Lung (tissue), 12 donors: ENCODE data around the gene FBXO31. TPM values are rescaled to one million over a fixed set of nuclear protein-coding genes. Genes with fewer than 3 reads are reported as not detected.
"Not testable (repeated sequence)": the region's sequence is repeated elsewhere in the genome, so short reads cannot be mapped to it uniquely, and the experiment has no call there.

Source experiments
- ATAC-seq: fragments of 200-7000 bp; cut with Tn5 transposase; one replicate; pipeline ENCODE4 v1.9.1; 2020; ENCODE audit warnings: moderate number of reproducible peaks; ENCODE audit not compliant: insufficient read depth, low FRiP score
- DNase-seq, 3 donors: peaks; one replicate each; pipeline ENCODE4 v3.0.0-alpha.2; 2013 to 2017
- H3K27ac ChIP-seq, 2 donors: one replicate each; pipeline ENCODE4 v1.5.1; 2013; ENCODE audit warnings: mild to moderate bottlenecking in 2 of 2, moderate library complexity in 2 of 2, control low read depth in 1 of 2, inconsistent platforms in 1 of 2, low read depth in 1 of 2, low read length in 1 of 2
- H3K27me3 ChIP-seq, 3 donors: one replicate each; pipeline ENCODE4 v1.5.1; 2013; ENCODE audit warnings: low read length in 2 of 3; ENCODE audit not compliant: control insufficient read depth in 3 of 3, insufficient read depth in 3 of 3
- H3K36me3 ChIP-seq, 4 donors: one replicate each; pipeline ENCODE4 v1.5.1; 2013; ENCODE audit warnings: low read length in 4 of 4, mild to moderate bottlenecking in 1 of 4, moderate library complexity in 1 of 4; ENCODE audit not compliant: control insufficient read depth in 4 of 4, insufficient read depth in 4 of 4
- H3K4me1 ChIP-seq, 5 donors: one replicate each; pipeline ENCODE4 v1.5.1; 2013; ENCODE audit warnings: low read length in 5 of 5, mild to moderate bottlenecking in 2 of 5, moderate library complexity in 1 of 5; ENCODE audit not compliant: control insufficient read depth in 5 of 5, insufficient read depth in 5 of 5
- H3K4me3 ChIP-seq: one replicate; pipeline ENCODE4 v1.5.1; 2013; ENCODE audit warnings: mild to moderate bottlenecking, control low read depth, moderate library complexity
- H3K9ac ChIP-seq, 2 donors: one replicate each; pipeline ENCODE4 v1.5.1; 2013; ENCODE audit warnings: low read length in 2 of 2, control low read depth in 1 of 2; ENCODE audit not compliant: insufficient read depth in 1 of 2
- H3K9me3 ChIP-seq, 4 donors: one replicate each; pipeline ENCODE4 v1.5.1; 2013; ENCODE audit warnings: low read length in 3 of 4, mild to moderate bottlenecking in 1 of 4, moderate library complexity in 1 of 4; ENCODE audit not compliant: control insufficient read depth in 4 of 4, insufficient read depth in 3 of 4
- CTCF ChIP-seq: IDR thresholded peaks from 2 replicates; pipeline ENCODE4 v1.5.1; 2012; ENCODE audit warnings: mild to moderate bottlenecking; ENCODE audit errors: control extremely low read depth, extremely low read depth
- WGBS, 2 donors: extraction: QIAGEN DNeasy Blood & Tissue Kit; methylation state at CpG; one replicate each; pipeline ENCODE4 v1.1.7; 2013; 5-methylcytosine and 5-hydroxymethylcytosine counted together
- polyA plus RNA-seq, 2 donors: library from polyadenylated mRNA; stranded (reverse); fragments of 200-250 nt; gene quantifications; one replicate each; pipeline ENCODE4 v1.2.1, GENCODE V29; 2013
- total RNA-seq, 2 donors: library from RNA; depleted of rRNA in 1 of 2; stranded (reverse); fragments of >200 nt in 1 of 2; gene quantifications; one replicate each; pipeline ENCODE4 v1.2.1, GENCODE V29; 2014 to 2021
- donor health status: control.
- donor health status: control.
- donor health status: Bipolar disorder and iron deficiency.
- donor health status: healthy.
- donor health status: DM: yes; HTN: yes; CAD: no.

Gene FBXO31
- total and polyA plus RNA-seq, 4 donors = 10.1 to 35.1 (median 23.2) TPM

- peaks cover 0 to 2% (median 0%) of the 10 kb centered on the region in 4 donors for H3K36me3 ChIP-seq
- no peaks in the 10 kb centered on the region for H3K27me3 ChIP-seq
- H3K27ac ChIP-seq = peak overlapping the region in 1 of 2 donors; percentile 22
- DNase-seq = no peak
- 91 to 93% methylated on average over 10 of the region's 10 CpGs for WGBS, 2 donors
- H3K9ac ChIP-seq = no peak overlapping the region
- H3K4me3 ChIP-seq = no peak overlapping the region
- no peaks in the 10 kb centered on the region for H3K9me3 ChIP-seq
- no peak for TF ChIP-seq CTCF
- peaks cover 2 to 18% (median 14%) of the 10 kb centered on the region in 5 donors for H3K4me1 ChIP-seq
- ATAC-seq = no peak
Measured at GRCh38 chr16:87380403-87380802, 3.2 kb downstream of the FBXO31 start.

- H3K4me1 ChIP-seq = peaks cover 2 to 18% (median 10%) of the 10 kb centered on the region in 5 donors
- H3K27me3 ChIP-seq, H3K4me3 ChIP-seq, H3K36me3 ChIP-seq, H3K9me3 ChIP-seq, DNase-seq, H3K9ac ChIP-seq, ATAC-seq, H3K27ac ChIP-seq: not testable (repeated sequence)
- 92 to 94% methylated on average over 3 of the region's 3 CpGs for WGBS, 2 donors
Measured at GRCh38 chr16:87379312-87379752, 4.2 kb downstream of the FBXO31 start.

GRCh38 chr16:87376660-87377059 lies 6.9 kb downstream of the FBXO31 start:
- WGBS, 2 donors = 96% methylated on average over 6 of the region's 6 CpGs

More at GRCh38 chr16:87376660-87377059, 6.9 kb downstream of the FBXO31 start:
- Histone ChIP-seq H3K27ac (peak overlapping the region in 1 of 2 donors; percentile 80), H3K9me3 (no peaks in the 10 kb centered on the region), H3K4me1 (peaks cover 0 to 10% (median 2%) of the 10 kb centered on the region in 5 donors), H3K36me3 (peaks cover 0 to 4% (median under 1%) of the 10 kb centered on the region in 4 donors), H3K9ac (no peak overlapping the region), H3K4me3 (no peak overlapping the region), H3K27me3 (no peaks in the 10 kb centered on the region)
- no peak for TF ChIP-seq CTCF
- ATAC-seq (no peak), DNase-seq (no peak)
